GM18498 (cell line): Measurements from ENCODE around the gene FBXO34.
"Not testable (repeated sequence)": the region's sequence is repeated elsewhere in the genome, so short reads cannot be mapped to it uniquely, and the experiment has no call there.

ENCODE experiments used
- ATAC-seq: cut with Tn5 transposase; IDR thresholded peaks from one replicate; pipeline ENCODE4 v1.9.1; 2021; ENCODE audit warnings: mild to moderate bottlenecking, moderate library complexity; ENCODE audit not compliant: unreplicated experiment

The FBXO34 gene

GRCh38 chr14:55381040-55381439 lies 109.8 kb downstream of the FBXO34 start:
- ATAC-seq = no peak

- ATAC-seq = no peak
These were observed 110.3 kb downstream of the FBXO34 start for GRCh38 chr14:55381561-55381960.

GRCh38 chr14:55382483-55382882 lies 111.3 kb downstream of the FBXO34 start:
- no peak for ATAC-seq

GRCh38 chr14:55383056-55383466 lies 111.8 kb downstream of the FBXO34 start:
- not testable (repeated sequence) for ATAC-seq

GRCh38 chr14:55383541-55384140 lies 112.4 kb downstream of the FBXO34 start:
- no peak for ATAC-seq

GRCh38 chr14:55384536-55384935 lies 113.3 kb downstream of the FBXO34 start:
- no peak for ATAC-seq

- no peak for ATAC-seq
These were observed 115.0 kb downstream of the FBXO34 start for GRCh38 chr14:55386037-55386808.

- no peak for ATAC-seq
These were observed 115.9 kb downstream of the FBXO34 start for GRCh38 chr14:55387121-55387520.

- no peak for ATAC-seq
These were observed 116.9 kb downstream of the FBXO34 start for GRCh38 chr14:55388160-55388559.

GRCh38 chr14:55389330-55389729 lies 118.1 kb downstream of the FBXO34 start:
- ATAC-seq = no peak

GRCh38 chr14:55398679-55399078 lies 127.5 kb downstream of the FBXO34 start:
- ATAC-seq = no peak

GRCh38 chr14:55399183-55399582 lies 128.0 kb downstream of the FBXO34 start:
- no peak for ATAC-seq

- no peak for ATAC-seq
These were observed 128.6 kb downstream of the FBXO34 start for GRCh38 chr14:55399852-55400251.

- no peak for ATAC-seq
These were observed 130.5 kb downstream of the FBXO34 start for GRCh38 chr14:55401751-55402150.
